ENCODE results near the gene DUOXA2. TPM values are rescaled to one million over a fixed set of nuclear protein-coding genes. Genes with fewer than 3 reads are reported as not detected.

DUOXA2 gene
- total RNA-seq, 4 donors from 2014 or later: not detected

DNA sequence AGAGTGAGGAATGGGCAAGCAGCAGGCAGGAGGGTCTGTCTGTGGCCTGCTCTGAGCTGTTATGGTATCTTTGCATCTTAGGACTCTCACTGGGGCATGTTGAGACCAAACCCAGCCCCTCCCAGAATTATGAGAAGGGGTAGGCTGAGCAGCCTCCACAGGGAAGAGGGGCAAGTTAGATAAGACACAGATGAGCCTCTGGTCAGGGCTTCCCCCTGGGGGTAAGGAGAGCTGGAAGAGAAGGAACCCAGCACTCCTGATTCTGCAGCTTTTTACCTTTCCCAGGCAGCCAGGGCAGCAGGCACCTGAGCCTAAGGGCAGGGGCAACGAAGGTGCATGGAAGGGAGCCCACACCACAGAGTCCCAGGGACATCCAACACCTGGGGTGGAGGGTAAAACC is 34.9 kb downstream of the DUOXA2 start:
- no peak for TF ChIP-seq CTCF (IDR thresholded peaks at IDR 0.05; ENCODE audit: low read depth)

DNA sequence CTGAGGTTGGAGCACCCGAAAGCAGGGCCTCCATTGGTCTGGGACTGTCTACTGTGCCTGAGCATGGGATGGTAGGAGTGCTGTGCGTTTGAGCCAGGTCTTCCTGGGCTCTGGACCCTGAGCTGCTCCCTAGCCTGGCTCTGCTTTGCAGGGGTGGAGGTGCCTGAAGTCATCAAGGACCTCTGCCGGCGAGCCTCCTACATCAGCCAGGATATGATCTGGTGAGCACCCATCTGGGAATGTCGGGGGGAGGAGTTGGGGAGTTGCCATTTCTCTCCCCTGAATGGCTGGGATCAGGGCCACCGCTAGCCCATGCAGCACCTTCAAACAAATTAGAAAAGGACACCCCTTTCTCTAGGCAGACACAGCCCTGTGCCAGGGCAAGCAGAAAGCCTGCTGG is 36.4 kb downstream of the DUOXA2 start:
- no peak for TF ChIP-seq CTCF (IDR thresholded peaks at IDR 0.05; ENCODE audit: low read depth)

GRCh38 chr15:45150997-45151396 is 36.9 kb downstream of the DUOXA2 start:
- TF ChIP-seq CTCF (IDR thresholded peaks at IDR 0.05; ENCODE audit: low read depth): no peak

GRCh38 chr15:45151998-45152828 is 38.1 kb downstream of the DUOXA2 start:
- no peak for TF ChIP-seq CTCF (IDR thresholded peaks at IDR 0.05; ENCODE audit: low read depth)

DNA sequence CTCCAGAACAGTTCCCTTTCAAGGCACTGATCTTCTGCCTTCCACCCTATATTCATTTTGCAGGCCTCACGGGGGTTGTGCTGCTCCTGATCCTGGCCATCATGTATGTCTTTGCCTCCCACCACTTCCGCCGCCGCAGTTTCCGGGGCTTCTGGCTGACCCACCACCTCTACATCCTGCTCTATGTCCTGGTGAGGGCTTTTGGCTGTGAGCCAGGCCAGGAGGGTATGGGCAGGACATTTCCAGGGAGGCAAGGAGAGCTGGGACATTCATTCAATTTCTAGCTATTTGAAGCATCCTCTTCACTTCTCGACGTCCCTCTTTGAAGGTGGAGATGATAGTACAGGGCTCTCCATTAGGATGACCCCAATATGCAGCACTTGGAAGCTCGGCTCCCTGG is 41.6 kb downstream of the DUOXA2 start:
- TF ChIP-seq CTCF (IDR thresholded peaks at IDR 0.05; ENCODE audit: low read depth): no peak

- no peak for TF ChIP-seq CTCF (IDR thresholded peaks at IDR 0.05; ENCODE audit: low read depth)
These were observed 42.8 kb downstream of the DUOXA2 start for GRCh38 chr15:45156744-45157455.

DNA sequence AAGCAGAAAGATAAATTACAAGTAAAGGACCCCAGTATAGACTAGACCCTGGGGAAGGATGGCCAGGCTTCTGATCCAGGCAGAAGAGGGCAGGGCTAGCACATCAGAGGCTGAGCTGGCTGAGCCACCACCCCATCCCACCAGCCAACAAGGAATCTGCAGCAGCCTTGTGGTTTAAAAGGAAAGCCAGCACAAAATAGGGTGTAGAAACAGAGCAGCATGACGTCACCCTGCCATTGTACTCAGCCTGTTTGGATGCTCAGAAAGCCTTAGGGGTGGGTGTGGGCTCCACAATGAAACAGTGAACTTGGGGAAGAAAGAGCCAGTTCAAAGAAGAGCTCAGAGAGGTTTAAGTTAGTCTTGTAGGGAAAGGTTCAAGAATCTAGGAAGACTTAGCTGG is 43.8 kb downstream of the DUOXA2 start:
- TF ChIP-seq CTCF (IDR thresholded peaks at IDR 0.05; ENCODE audit: low read depth): no peak
